Body of pancreas (tissue), 4 donors: ENCODE results near the gene PDCD10. TPM values are rescaled to one million over a fixed set of nuclear protein-coding genes. Genes with fewer than 3 reads are reported as not detected.

Experiments
- ATAC-seq: fragments of 150-250 bp; one replicate; pipeline ENCODE4 v1.9.1; 2016
- DNase-seq, 4 donors: peaks; one replicate each; pipeline ENCODE4 v3.0.0-alpha.2; 2019
- H3K27ac ChIP-seq, 4 donors: fragments of 200-600 bp; sonication (generic); 1 replicate in 3 of 4; 2 replicates in 1 of 4; pipeline versions ENCODE4 v1.5.1 to v1.6.1; 2016 to 2019; ENCODE audit warnings: mild to moderate bottlenecking in 1 of 4, mixed read lengths in 1 of 4, moderate library complexity in 1 of 4
- H3K27me3 ChIP-seq, 2 donors: fragments of 200-600 bp; sonication (generic); one replicate each; pipeline ENCODE4 v1.6.0; 2016; ENCODE audit warnings: mild to moderate bottlenecking in 1 of 2
- H3K36me3 ChIP-seq, 2 donors: fragments of 200-600 bp; sonication (generic); replicated peaks in 1 of 2; 2 replicates each; pipeline ENCODE4 v1.5.1; 2016; ENCODE audit warnings: low read depth in 2 of 2; ENCODE audit not compliant: insufficient read depth in 1 of 2
- H3K4me1 ChIP-seq: fragments of 200-600 bp; sonication (generic); one replicate; pipeline ENCODE4 v1.6.0; 2016
- H3K4me3 ChIP-seq, 2 donors: fragments of 200-600 bp; sonication (generic); 1 replicate in 1 of 2; 2 replicates in 1 of 2; pipeline ENCODE4 v1.5.1; 2016 to 2019
- H3K9me3 ChIP-seq, 3 donors: fragments of 200-600 bp; sonication (generic); 1 replicate in 2 of 3; 2 replicates in 1 of 3; pipeline ENCODE4 v1.5.1; 2016
- POLR2A ChIP-seq, 3 donors: fragments of 450-650 bp; IDR thresholded peaks; one replicate each; pipeline ENCODE4 v1.6.1; 2016; ENCODE audit warnings: antibody characterized with exemption in 3 of 3, mild to moderate bottlenecking in 2 of 3
- WGBS, 2 donors: methylation state at CpG; one replicate each; pipeline ENCODE4 v1.1.5; 2017; 5-methylcytosine and 5-hydroxymethylcytosine counted together
- intact Hi-C: fragments of 100-400 bp; cut with DNase I; formaldehyde crosslinking; loops from one replicate; pipeline ENCODE4 v1.15.1; 2023
- total RNA-seq, 2 donors: library from RNA; depleted of rRNA; stranded (reverse); fragments of >200 nt; gene quantifications; one replicate each; pipeline ENCODE4 v1.1.0, GENCODE V29; 2016
- TF ChIP-seq, protein P1 (sequence below), 7 experiments: fragments of 450-650 bp in 4 of 7; fragments of 200-600 bp in 3 of 7; sonication (generic) in 3 of 7; IDR thresholded peaks; one replicate each; pipeline ENCODE4 v1.5.1; 2016 to 2019; ENCODE audit warnings: antibody characterized with exemption in 7 of 7

PDCD10 gene
- total RNA-seq, 2 donors from 2014 or later, result 24.4 to 36.1 TPM

DNA sequence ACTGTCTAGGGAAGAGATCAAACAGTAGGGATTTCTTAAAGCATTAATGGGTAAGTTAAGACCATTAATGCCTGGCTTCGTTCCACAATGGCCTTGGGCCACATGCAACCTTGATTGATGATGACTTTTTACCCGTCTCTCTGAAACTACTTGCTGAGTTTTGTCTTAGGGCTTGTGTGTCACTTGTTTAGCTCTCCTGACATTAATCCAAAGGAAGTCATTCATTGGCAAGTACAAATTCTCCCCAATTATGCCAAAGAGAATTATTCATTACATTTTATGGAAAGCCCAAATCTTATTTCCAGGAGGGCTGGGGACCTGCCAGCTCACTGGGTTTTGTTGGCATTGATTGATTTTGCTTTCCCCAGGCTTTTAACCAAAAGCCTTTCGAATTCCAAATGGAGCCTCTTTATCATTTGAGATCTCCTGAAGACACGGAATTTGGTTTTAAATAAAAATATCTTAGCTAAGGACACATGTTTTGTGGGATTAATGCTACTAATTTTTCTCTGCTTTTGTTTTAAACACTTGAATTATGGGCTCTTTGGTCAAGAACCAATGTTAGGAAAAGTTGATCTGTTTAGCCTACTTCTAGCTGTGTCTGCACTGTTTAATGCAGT, 41.5 kb upstream of the PDCD10 start:
- no peaks in the 10 kb centered on the region for H3K4me1 ChIP-seq
- no peak for ATAC-seq
- WGBS, 2 donors, result 37 to 43% methylated on average over 4 of the region's 4 CpGs
- intact Hi-C loops, result no loop called here
- no peak overlapping the region for H3K4me3 ChIP-seq
- no peak overlapping the region for H3K27ac ChIP-seq
- peaks cover 0 to 9% (median 4%) of the 10 kb centered on the region in 3 donors for H3K9me3 ChIP-seq
- no peaks in the 10 kb centered on the region for H3K36me3 ChIP-seq
- no peak for DNase-seq
- no peaks in the 10 kb centered on the region for H3K27me3 ChIP-seq
- TF ChIP-seq, protein P1, sequence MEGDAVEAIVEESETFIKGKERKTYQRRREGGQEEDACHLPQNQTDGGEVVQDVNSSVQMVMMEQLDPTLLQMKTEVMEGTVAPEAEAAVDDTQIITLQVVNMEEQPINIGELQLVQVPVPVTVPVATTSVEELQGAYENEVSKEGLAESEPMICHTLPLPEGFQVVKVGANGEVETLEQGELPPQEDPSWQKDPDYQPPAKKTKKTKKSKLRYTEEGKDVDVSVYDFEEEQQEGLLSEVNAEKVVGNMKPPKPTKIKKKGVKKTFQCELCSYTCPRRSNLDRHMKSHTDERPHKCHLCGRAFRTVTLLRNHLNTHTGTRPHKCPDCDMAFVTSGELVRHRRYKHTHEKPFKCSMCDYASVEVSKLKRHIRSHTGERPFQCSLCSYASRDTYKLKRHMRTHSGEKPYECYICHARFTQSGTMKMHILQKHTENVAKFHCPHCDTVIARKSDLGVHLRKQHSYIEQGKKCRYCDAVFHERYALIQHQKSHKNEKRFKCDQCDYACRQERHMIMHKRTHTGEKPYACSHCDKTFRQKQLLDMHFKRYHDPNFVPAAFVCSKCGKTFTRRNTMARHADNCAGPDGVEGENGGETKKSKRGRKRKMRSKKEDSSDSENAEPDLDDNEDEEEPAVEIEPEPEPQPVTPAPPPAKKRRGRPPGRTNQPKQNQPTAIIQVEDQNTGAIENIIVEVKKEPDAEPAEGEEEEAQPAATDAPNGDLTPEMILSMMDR (IDR thresholded peaks at IDR 0.05), result no peak
- TF ChIP-seq POLR2A (IDR thresholded peaks at IDR 0.05), result no peak

DNA sequence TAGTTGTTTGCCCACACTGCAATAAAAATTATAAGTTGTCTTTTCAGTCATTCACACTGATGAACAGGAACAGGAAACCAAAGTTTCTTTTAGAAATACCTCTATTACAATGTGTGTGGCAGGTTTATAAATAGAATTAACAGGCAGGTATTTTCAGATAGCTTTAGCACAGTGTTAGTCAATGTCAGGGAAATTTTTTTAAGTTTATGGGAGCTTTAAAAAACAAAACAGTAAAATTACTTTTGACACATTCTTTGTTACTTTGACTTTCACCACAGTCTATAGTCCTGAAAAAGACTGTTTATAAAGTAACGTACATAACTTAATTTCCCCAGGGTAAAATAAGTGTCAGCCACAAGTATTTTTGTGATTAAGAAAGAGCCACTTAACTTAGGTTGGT, 38.9 kb upstream of the PDCD10 start:
- H3K27ac ChIP-seq, result no peak overlapping the region
- no peaks in the 10 kb centered on the region for H3K27me3 ChIP-seq
- DNase-seq, result no peak
- intact Hi-C loops, result no loop called here
- no peak overlapping the region for H3K4me3 ChIP-seq
- H3K9me3 ChIP-seq, result peaks cover 0 to 9% (median 0%) of the 10 kb centered on the region in 3 donors
- WGBS, 2 donors, result 72% methylated on average over 1 of the region's 1 CpG
- no peaks in the 10 kb centered on the region for H3K4me1 ChIP-seq
- ATAC-seq, result no peak
- H3K36me3 ChIP-seq, result no peaks in the 10 kb centered on the region
- TF ChIP-seq, protein P1 (IDR thresholded peaks at IDR 0.05), result no peak
- no peak for TF ChIP-seq POLR2A (IDR thresholded peaks at IDR 0.05)

DNA sequence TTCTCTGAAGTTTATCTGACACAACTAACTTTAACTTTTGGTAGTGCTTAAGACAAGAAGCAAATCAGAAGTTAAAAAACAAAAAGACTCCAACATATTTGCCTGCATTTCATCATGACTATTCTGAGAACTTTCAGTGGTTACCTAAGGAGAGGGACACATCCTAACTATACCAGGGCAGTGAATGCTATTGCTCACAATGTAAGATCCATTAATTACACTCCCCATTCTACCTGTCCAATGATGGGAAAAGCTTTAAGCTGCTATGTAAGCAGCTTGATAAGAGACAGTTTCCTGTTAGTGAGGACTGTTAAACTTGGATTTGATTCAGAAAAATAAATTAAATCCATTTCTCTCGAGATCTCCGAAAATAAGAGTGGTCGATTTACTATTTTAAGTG, 38.3 kb upstream of the PDCD10 start:
- DNase-seq (no peak), ATAC-seq (no peak)
- H3K9me3 ChIP-seq, result peaks cover 0 to 4% (median 0%) of the 10 kb centered on the region in 3 donors
- intact Hi-C loops, result no loop called here
- H3K4me3 ChIP-seq, result no peak overlapping the region
- no peaks in the 10 kb centered on the region for H3K36me3 ChIP-seq
- H3K27ac ChIP-seq, result no peak overlapping the region
- TF ChIP-seq POLR2A (IDR thresholded peaks at IDR 0.05), result no peak
- TF ChIP-seq, protein P1 (IDR thresholded peaks at IDR 0.05), result no peak
- no peaks in the 10 kb centered on the region for H3K4me1 ChIP-seq
- WGBS, 2 donors, result 71 to 76% methylated on average over 3 of the region's 3 CpGs
- no peaks in the 10 kb centered on the region for H3K27me3 ChIP-seq

DNA sequence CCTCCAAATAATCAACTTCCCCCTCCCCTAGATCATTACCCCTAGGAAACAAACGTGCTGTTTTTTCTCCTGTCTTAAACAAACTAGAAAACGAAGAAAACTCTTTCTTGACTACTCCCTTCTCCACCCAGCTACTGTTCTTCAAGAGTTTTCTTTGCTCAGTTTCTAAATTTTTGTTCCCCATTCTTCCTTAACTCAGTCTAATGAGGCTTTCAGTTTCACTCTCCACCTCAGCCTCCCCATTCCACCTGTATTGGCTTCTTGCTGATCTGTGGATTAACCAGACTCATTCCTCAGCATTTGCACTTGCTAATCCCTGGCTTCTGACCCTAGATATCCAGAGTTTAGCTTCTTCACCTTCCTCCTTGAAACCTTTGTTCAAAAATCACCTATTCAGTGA, 27.6 kb upstream of the PDCD10 start:
- 63 to 69% methylated on average over 2 of the region's 2 CpGs for WGBS, 2 donors
- Histone ChIP-seq H3K36me3 (no peaks in the 10 kb centered on the region), H3K27me3 (no peaks in the 10 kb centered on the region), H3K4me1 (peaks cover 6% of the 10 kb centered on the region), H3K9me3 (no peaks in the 10 kb centered on the region), H3K27ac (no peak overlapping the region), H3K4me3 (no peak overlapping the region)
- DNase-seq (no peak), ATAC-seq (no peak)
- TF ChIP-seq, protein P1 (IDR thresholded peaks at IDR 0.05), result no peak
- no peak for TF ChIP-seq POLR2A (IDR thresholded peaks at IDR 0.05)
- intact Hi-C loops, result no loop called here

DNA sequence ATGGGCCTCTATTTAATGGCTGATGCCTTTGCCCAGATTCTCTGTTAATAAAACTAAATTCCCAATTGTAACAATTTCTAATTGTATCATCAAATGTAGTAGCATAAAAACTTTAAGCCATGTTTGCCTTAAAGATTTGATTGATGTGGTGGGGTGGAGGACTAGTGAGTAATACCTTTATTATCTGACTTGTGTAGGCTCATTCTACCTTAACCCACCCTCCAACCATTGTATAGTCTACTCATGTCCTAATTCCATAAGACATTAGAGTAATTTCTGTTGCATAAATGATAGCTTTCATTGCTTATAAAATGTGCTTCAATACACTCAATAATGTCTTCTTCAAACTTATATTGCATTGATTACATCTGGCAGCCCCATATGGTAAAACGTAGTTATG, 26.6 kb upstream of the PDCD10 start:
- no peak for ATAC-seq
- intact Hi-C loops, result no loop called here
- H3K27ac ChIP-seq, result no peak overlapping the region
- H3K36me3 ChIP-seq, result no peaks in the 10 kb centered on the region
- H3K27me3 ChIP-seq, result no peaks in the 10 kb centered on the region
- no peak for TF ChIP-seq POLR2A (IDR thresholded peaks at IDR 0.05)
- TF ChIP-seq, protein P1 (IDR thresholded peaks at IDR 0.05), result no peak
- H3K9me3 ChIP-seq, result no peaks in the 10 kb centered on the region
- no peak overlapping the region for H3K4me3 ChIP-seq
- DNase-seq, result no peak
- H3K4me1 ChIP-seq, result peaks cover 6% of the 10 kb centered on the region
- WGBS, 2 donors, result 88 to 96% methylated on average over 1 of the region's 1 CpG
